Colonic mucosa (tissue), 4 donors: ENCODE measurements around the gene ARR3. TPM values are rescaled to one million over a fixed set of nuclear protein-coding genes. Genes with fewer than 3 reads are reported as not detected.

Experiments
- DNase-seq: peaks from one replicate; pipeline ENCODE4 v3.0.0-alpha.2; 2020
- H3K27ac ChIP-seq: fragments of 200-600 bp; one replicate; pipeline ENCODE4 v1.8.0; 2021
- H3K27me3 ChIP-seq: fragments of 200-600 bp; one replicate; pipeline ENCODE4 v1.8.0; 2021
- H3K36me3 ChIP-seq: fragments of 200-600 bp; one replicate; pipeline ENCODE4 v1.8.0; 2021
- H3K4me1 ChIP-seq: fragments of 200-600 bp; one replicate; pipeline ENCODE4 v1.8.0; 2021; ENCODE audit warnings: mild to moderate bottlenecking
- H3K4me3 ChIP-seq: fragments of 200-600 bp; one replicate; pipeline ENCODE4 v1.8.0; 2021
- H3K9ac ChIP-seq, 2 donors: one replicate each; pipeline ENCODE4 v1.7.0; 2013; ENCODE audit warnings: control low read depth in 2 of 2, low read depth in 2 of 2, low read length in 2 of 2
- H3K9me3 ChIP-seq: fragments of 200-600 bp; one replicate; pipeline ENCODE4 v1.8.0; 2021
- CTCF ChIP-seq: fragments of 200-600 bp; IDR thresholded peaks from one replicate; pipeline ENCODE4 v1.8.0; 2022; ENCODE audit warnings: antibody characterized with exemption, mild to moderate bottlenecking
- intact Hi-C: fragments of 100-400 bp; cut with DNase I; formaldehyde crosslinking; loops from one replicate; pipeline ENCODE4 v1.14.1; 2022
- total RNA-seq, 2 donors: library from RNA; stranded (reverse); fragmentation: NEBNext Ultra II Directional in 1 of 2; extraction: Animal tissue kit (Norgen Biotek cat#: 25700) in 1 of 2; gene quantifications; one replicate each; pipeline ENCODE4 v1.2.1, GENCODE V29; 2021
- donor health status: healthy.
- donor health status: DM: no; HTN: no; CAD: no.
- donor health status: DM: no; HTN: no; CAD: no.

ARR3 gene
- total RNA-seq, 2 donors from 2014 or later: not detected

GRCh38 chrX:70252491-70252890, 15.6 kb upstream of the ARR3 start:
- Histone ChIP-seq H3K9ac (no peak overlapping the region), H3K4me3 (no peak overlapping the region), H3K27ac (no peak overlapping the region), H3K9me3 (no peaks in the 10 kb centered on the region), H3K27me3 (no peaks in the 10 kb centered on the region), H3K4me1 (no peaks in the 10 kb centered on the region), H3K36me3 (no peaks in the 10 kb centered on the region)
- intact Hi-C loops: no loop called here
- DNase-seq: no peak
- TF ChIP-seq CTCF: no peak

- Histone ChIP-seq H3K4me1 (no peaks in the 10 kb centered on the region), H3K9me3 (no peaks in the 10 kb centered on the region), H3K36me3 (no peaks in the 10 kb centered on the region), H3K4me3 (no peak overlapping the region), H3K27me3 (no peaks in the 10 kb centered on the region), H3K9ac (no peak overlapping the region), H3K27ac (no peak overlapping the region)
- intact Hi-C loops: no loop called here
- DNase-seq: no peak
- TF ChIP-seq CTCF: no peak
Observed at GRCh38 chrX:70253377-70254062, 14.6 kb upstream of the ARR3 start.

GRCh38 chrX:70254063-70254400, 14.1 kb upstream of the ARR3 start:
- Histone ChIP-seq H3K36me3 (no peaks in the 10 kb centered on the region), H3K4me3 (no peak overlapping the region), H3K27ac (no peak overlapping the region), H3K9ac (no peak overlapping the region), H3K9me3 (no peaks in the 10 kb centered on the region), H3K4me1 (no peaks in the 10 kb centered on the region), H3K27me3 (no peaks in the 10 kb centered on the region)
- DNase-seq: no peak
- no peak for TF ChIP-seq CTCF
- intact Hi-C loops: no loop called here

GRCh38 chrX:70254909-70255308, 13.2 kb upstream of the ARR3 start:
- no peaks in the 10 kb centered on the region for H3K9me3 ChIP-seq
- intact Hi-C loops: no loop called here
- no peak overlapping the region for H3K27ac ChIP-seq
- H3K9ac ChIP-seq: no peak overlapping the region
- H3K27me3 ChIP-seq: no peaks in the 10 kb centered on the region
- DNase-seq: no peak
- no peak for TF ChIP-seq CTCF
- no peak overlapping the region for H3K4me3 ChIP-seq
- H3K4me1 ChIP-seq: no peaks in the 10 kb centered on the region
- H3K36me3 ChIP-seq: no peaks in the 10 kb centered on the region

GRCh38 chrX:70255452-70255851, 12.7 kb upstream of the ARR3 start:
- no peak for TF ChIP-seq CTCF
- H3K27ac ChIP-seq: no peak overlapping the region

More at GRCh38 chrX:70255452-70255851, 12.7 kb upstream of the ARR3 start:
- Histone ChIP-seq H3K36me3 (no peaks in the 10 kb centered on the region), H3K4me1 (no peaks in the 10 kb centered on the region), H3K27me3 (no peaks in the 10 kb centered on the region), H3K9me3 (no peaks in the 10 kb centered on the region), H3K4me3 (no peak overlapping the region), H3K9ac (no peak overlapping the region)
- DNase-seq: no peak
- intact Hi-C loops: no loop called here
